ENCODE measurements around the gene AFF3.
"Not testable (repeated sequence)": the region's sequence is repeated elsewhere in the genome, so short reads cannot be mapped to it uniquely, and the experiment has no call there.

The AFF3 gene

DNA sequence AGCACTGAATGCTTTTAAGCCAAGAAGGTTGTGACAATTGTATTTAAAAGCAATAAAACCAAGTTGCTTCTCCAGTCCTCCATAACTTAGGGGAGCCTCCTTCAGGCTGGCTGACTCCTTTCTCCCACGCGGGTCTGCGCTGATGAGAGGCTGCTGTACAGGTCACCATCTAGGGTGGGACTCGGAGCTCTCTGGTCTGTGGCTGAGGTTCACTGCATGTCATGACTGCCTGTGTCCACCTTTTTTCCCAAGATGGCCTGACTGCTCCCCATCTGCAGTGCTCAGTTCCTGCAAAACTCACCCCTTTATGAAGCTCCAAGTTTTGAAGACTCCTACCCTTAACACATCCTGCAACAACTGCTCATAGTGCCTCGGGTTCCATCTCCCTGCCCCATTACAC is 194.4 kb downstream of the AFF3 start:
- no peak for DNase-seq (ENCODE audit: low spot score)
- H3K27ac ChIP-seq, result no peak overlapping the region
- ChIA-PET CTCF (interaction anchor here (0.6 kb wide), 1 partner anchor 567 kb away, joined by 3 read pairs; no protein-coding TSS in a partner anchor), POLR2A (ENCODE audit: low non-redundant PET) (no interaction called here)
- no peak for TF ChIP-seq CTCF (conservative IDR thresholded peaks at IDR 0.05; ENCODE audit: low read depth)

DNA sequence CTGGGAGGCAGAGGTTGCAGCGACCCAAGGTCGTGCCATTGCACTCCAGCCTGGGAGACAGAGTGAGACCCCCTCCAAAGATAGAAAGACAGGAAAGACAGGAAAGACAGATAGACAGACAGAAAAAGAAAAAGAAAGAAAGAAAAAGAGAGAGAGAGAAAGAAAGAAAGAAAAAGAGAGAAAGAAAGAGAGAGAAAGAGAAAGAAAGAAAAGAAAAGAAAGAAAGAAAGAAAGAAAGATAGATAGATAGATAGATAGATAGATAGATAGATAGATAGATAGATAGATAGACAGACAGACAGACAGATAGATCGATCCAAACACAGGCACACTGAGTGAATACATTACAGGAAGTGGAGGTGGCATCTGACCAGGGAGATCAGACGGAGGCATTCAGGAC is 195.0 kb downstream of the AFF3 start:
- DNase-seq (ENCODE audit: low spot score); CTCF ChIA-PET; POLR2A ChIA-PET (ENCODE audit: low non-redundant PET); H3K27ac ChIP-seq: not testable (repeated sequence)

GRCh38 chr2:99944019-99944418 is 198.4 kb downstream of the AFF3 start:
- H3K27ac ChIP-seq, result no peak overlapping the region
- CTCF ChIA-PET, result interaction anchor here (0.7 kb wide), 1 partner anchor 535 kb away, joined by 6 read pairs; no protein-coding TSS in a partner anchor
- POLR2A ChIA-PET (ENCODE audit: low non-redundant PET), result no interaction called here
- no peak for DNase-seq (ENCODE audit: low spot score)
- no peak for TF ChIP-seq CTCF (conservative IDR thresholded peaks at IDR 0.05; ENCODE audit: low read depth)

GRCh38 chr2:99942561-99943347 is 199.6 kb downstream of the AFF3 start:
- TF ChIP-seq CTCF (conservative IDR thresholded peaks at IDR 0.05; ENCODE audit: low read depth), result no peak
- ChIA-PET POLR2A (ENCODE audit: low non-redundant PET) (no interaction called here), CTCF (interaction anchor here (0.7 kb wide), 1 partner anchor 536 kb away, joined by 6 read pairs; no protein-coding TSS in a partner anchor)
- H3K27ac ChIP-seq, result no peak overlapping the region
- DNase-seq (ENCODE audit: low spot score), result no peak

DNA sequence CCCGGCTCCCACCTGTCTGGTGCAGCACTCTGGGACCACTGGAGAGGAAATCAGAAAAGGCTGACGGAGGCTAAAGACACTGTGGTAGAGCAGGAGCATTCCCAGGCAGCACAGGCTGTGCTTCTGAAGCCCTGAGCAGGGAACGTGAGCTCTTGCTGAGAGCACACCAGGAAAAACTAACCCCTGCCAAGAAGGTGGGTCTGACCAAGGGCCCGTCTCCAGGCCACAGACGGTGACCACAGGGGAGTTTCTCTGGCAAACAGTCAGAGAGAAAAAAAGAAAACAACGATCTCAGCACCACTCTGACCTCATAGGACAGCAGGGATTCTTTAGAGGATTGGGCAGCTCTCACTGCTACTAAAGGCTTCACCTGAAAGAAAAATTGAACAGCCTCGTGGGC is 201.4 kb downstream of the AFF3 start:
- DNase-seq (ENCODE audit: low spot score), result no peak
- no peak overlapping the region for H3K27ac ChIP-seq
- no peak for TF ChIP-seq CTCF (conservative IDR thresholded peaks at IDR 0.05; ENCODE audit: low read depth)
- ChIA-PET POLR2A (ENCODE audit: low non-redundant PET) (no interaction called here), CTCF (no interaction called here)

GRCh38 chr2:99939135-99939534 is 203.3 kb downstream of the AFF3 start:
- DNase-seq (ENCODE audit: low spot score), result no peak
- POLR2A ChIA-PET (ENCODE audit: low non-redundant PET), result no interaction called here
- CTCF ChIA-PET, result no interaction called here
- TF ChIP-seq CTCF (conservative IDR thresholded peaks at IDR 0.05; ENCODE audit: low read depth), result no peak
- no peak overlapping the region for H3K27ac ChIP-seq

DNA sequence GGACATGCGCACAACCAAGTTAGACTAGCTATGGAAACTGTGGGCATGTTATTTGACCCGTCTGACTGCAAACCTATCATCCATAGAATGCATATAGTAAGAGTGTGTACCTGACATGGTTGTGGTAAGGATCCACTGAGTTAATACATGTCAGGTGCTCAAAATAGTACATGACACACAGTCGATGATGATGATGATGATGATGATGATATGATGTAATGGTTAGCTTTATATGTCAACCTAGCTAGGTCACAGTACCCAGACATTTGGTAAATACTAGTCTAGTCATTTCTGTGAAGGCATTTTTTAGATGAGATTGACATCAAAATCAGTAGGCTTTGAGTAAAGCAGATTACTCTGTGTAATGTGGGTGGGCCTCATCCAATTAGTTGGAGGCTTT is 204.1 kb downstream of the AFF3 start:
- POLR2A ChIA-PET (ENCODE audit: low non-redundant PET), result no interaction called here
- no peak for DNase-seq (ENCODE audit: low spot score)
- CTCF ChIA-PET, result no interaction called here
- TF ChIP-seq CTCF (conservative IDR thresholded peaks at IDR 0.05; ENCODE audit: low read depth), result no peak
- no peak overlapping the region for H3K27ac ChIP-seq
